Skin of body (tissue), 2 donors: ENCODE results near the gene TCN2. TPM values are rescaled to one million over a fixed set of nuclear protein-coding genes. Genes with fewer than 3 reads are reported as not detected.
"Not testable (repeated sequence)": the region's sequence is repeated elsewhere in the genome, so short reads cannot be mapped to it uniquely, and the experiment has no call there.

Source experiments
- DNase-seq: peaks from one replicate; lab custom pipeline; 2025; lab: John Stamatoyannopoulos, UW
- total RNA-seq: library from RNA; depleted of rRNA; stranded (reverse); fragments of >200 nt; gene quantifications from one replicate; pipeline ENCODE4 v1.2.3, GENCODE V29; 2014

Gene TCN2
- total RNA-seq, 1 donor from 2014 or later: 5.1 TPM

GRCh38 chr22:30575859-30576258 is 31.1 kb upstream of the TCN2 start:
- no peak for DNase-seq

GRCh38 chr22:30578481-30578880 is 28.5 kb upstream of the TCN2 start:
- no peak for DNase-seq

GRCh38 chr22:30580896-30581295 is 26.1 kb upstream of the TCN2 start:
- DNase-seq: no peak

GRCh38 chr22:30582051-30582450 is 24.9 kb upstream of the TCN2 start:
- DNase-seq: no peak

- peak; percentile 49 for DNase-seq
Observed at GRCh38 chr22:30582788-30583545, 24.0 kb upstream of the TCN2 start.

GRCh38 chr22:30584441-30584840 is 22.5 kb upstream of the TCN2 start:
- DNase-seq: no peak

- no peak for DNase-seq
Observed at GRCh38 chr22:30586414-30586813, 20.6 kb upstream of the TCN2 start.

GRCh38 chr22:30591191-30591587 is 15.8 kb upstream of the TCN2 start:
- no peak for DNase-seq

GRCh38 chr22:30591588-30592359 is 15.2 kb upstream of the TCN2 start, which contains the start of gene PES1:
TSS of gene PES1 (minus strand) at chr22:30591910. CDS start at chr22:30591833, 77 bp downstream.
- DNase-seq: peak; percentile 99

GRCh38 chr22:30592360-30592713 is 14.6 kb upstream of the TCN2 start:
- DNase-seq: not testable (repeated sequence)

GRCh38 chr22:30596199-30596598 is 10.8 kb upstream of the TCN2 start:
- no peak for DNase-seq

- no peak for DNase-seq
Observed at GRCh38 chr22:30596886-30597285, 10.1 kb upstream of the TCN2 start.

- DNase-seq: no peak
Observed at GRCh38 chr22:30598986-30599385, 8.0 kb upstream of the TCN2 start.

- no peak for DNase-seq
Observed at GRCh38 chr22:30600921-30601320, 6.1 kb upstream of the TCN2 start.

GRCh38 chr22:30601464-30601863 is 5.5 kb upstream of the TCN2 start:
- no peak for DNase-seq

- no peak for DNase-seq
Observed at GRCh38 chr22:30602049-30602448, 4.9 kb upstream of the TCN2 start.

GRCh38 chr22:30603801-30604200 is 3.2 kb upstream of the TCN2 start:
- no peak for DNase-seq

- DNase-seq: no peak
Observed at GRCh38 chr22:30604723-30605122, 2.3 kb upstream of the TCN2 start.

GRCh38 chr22:30605449-30606110 is 1.4 kb upstream of the TCN2 start:
- DNase-seq: no peak

- DNase-seq: no peak
Observed at GRCh38 chr22:30607300-30607930, 441 bp downstream of the TCN2 start.

- DNase-seq: no peak
Observed at GRCh38 chr22:30607939-30608338, 965 bp downstream of the TCN2 start.
